ENCODE measurements around the gene HHAT.

HHAT gene

DNA sequence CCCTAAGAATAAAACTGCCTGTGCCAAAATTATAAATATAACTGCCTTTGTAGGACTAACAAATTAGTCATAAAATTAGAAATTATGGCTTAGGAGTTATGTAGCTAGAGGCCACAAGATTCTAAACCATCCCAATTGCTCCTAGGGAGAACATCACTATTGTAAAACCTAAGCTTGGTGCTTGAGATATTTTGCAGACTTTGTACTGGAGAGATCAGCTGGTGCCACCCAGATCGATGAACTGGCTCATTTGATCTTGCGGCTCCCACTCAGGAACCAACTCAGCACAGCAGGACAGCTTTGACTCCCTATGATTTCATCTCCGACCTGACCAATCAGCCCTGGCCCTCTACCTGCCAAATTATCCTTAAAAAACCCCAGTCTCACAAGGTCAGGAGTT is 30.6 kb downstream of the HHAT start:
- Histone ChIP-seq H3K36me3 (peaks cover 0 to 8% (median 0%) of the 10 kb centered on the region in 11 experiments; a peak in 2 of 22 replicates), H3K9me3 (replicated peaks in 1 of 11) (no peaks in the 10 kb centered on the region), H3K27ac (no peak overlapping the region), H3K4me2 (no peak overlapping the region), H4K20me1 (no peaks in the 10 kb centered on the region), H3K4me1 (no peaks in the 10 kb centered on the region), H3K4me3 (no peak overlapping the region), H3K9ac (no peak overlapping the region), H3K27me3 (no peaks in the 10 kb centered on the region)
- TF ChIP-seq Cebpa-rat (IDR thresholded peaks at IDR 0.05), result no peak

DNA sequence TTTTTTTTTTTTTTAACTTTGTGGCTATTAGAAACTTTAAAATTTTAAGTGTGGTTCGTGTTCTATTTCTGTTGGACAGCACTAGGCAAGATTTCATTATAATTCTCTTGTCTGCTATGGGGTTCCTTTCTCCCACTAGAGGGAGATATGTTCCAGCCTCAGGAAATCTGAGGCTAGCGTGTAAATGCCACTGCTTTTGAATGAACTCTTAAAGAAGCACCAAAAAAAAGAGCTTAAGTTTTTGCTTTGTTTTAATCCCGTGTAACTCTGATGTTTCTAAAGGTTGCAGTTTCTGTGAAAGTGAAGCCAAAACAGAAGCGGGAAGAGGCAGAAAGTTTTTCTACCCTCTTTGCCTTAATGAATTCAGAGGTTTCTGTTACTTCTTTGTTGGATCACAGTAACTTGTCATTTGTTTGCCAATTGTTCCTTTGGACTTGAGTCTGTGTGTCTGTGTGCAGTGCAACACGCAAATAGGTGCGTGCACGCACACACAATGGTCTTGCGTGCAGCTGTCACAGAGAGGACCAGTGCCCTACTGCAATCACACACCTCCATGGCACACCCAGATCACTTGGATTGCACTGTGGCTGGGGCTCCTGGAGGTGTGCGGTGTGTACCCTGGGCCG is 32.3 kb downstream of the HHAT start:
- H3K27me3 ChIP-seq, result no peaks in the 10 kb centered on the region
- no peaks in the 10 kb centered on the region for H4K20me1 ChIP-seq
- H3K4me3 ChIP-seq, result no peak overlapping the region
- TF ChIP-seq Cebpa-rat (IDR thresholded peaks at IDR 0.05), result no peak
- H3K27ac ChIP-seq, result no peak overlapping the region
- H3K4me1 ChIP-seq, result no peaks in the 10 kb centered on the region
- H3K9ac ChIP-seq, result no peak overlapping the region
- H3K36me3 ChIP-seq, result peaks cover 0 to 8% (median 0%) of the 10 kb centered on the region in 11 experiments; a peak in 2 of 22 replicates
- H3K4me2 ChIP-seq, result no peak overlapping the region
- no peaks in the 10 kb centered on the region for H3K9me3 ChIP-seq (replicated peaks in 1 of 11)

DNA sequence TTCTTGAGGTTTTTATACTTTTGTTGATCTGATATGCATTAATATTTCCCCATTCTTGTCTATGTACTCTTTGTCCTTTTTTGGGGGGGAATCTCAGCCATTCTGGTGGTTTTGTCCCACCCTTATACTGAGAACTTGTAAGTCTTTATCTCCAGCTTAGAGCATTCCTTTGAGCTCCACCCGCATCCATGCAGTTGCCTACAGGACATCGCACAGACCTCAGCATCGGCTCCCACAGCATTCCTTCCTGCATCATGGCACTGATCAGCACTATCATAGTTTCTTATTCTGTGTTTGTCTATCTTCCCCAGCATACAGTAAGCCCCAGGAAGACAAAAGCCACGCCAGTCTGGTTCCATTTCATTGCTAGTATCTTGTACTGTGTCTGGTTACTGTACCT is 33.0 kb downstream of the HHAT start:
- no peak overlapping the region for H3K9ac ChIP-seq
- H3K27me3 ChIP-seq, result no peaks in the 10 kb centered on the region
- no peak for TF ChIP-seq Cebpa-rat (IDR thresholded peaks at IDR 0.05)
- H3K4me3 ChIP-seq, result no peak overlapping the region
- H3K4me1 ChIP-seq, result no peaks in the 10 kb centered on the region
- H3K36me3 ChIP-seq, result peaks cover 0 to 6% (median 0%) of the 10 kb centered on the region in 11 experiments; a peak in 2 of 22 replicates
- H3K4me2 ChIP-seq, result no peak overlapping the region
- no peak overlapping the region for H3K27ac ChIP-seq
- no peaks in the 10 kb centered on the region for H4K20me1 ChIP-seq
- no peaks in the 10 kb centered on the region for H3K9me3 ChIP-seq (replicated peaks in 1 of 11)

DNA sequence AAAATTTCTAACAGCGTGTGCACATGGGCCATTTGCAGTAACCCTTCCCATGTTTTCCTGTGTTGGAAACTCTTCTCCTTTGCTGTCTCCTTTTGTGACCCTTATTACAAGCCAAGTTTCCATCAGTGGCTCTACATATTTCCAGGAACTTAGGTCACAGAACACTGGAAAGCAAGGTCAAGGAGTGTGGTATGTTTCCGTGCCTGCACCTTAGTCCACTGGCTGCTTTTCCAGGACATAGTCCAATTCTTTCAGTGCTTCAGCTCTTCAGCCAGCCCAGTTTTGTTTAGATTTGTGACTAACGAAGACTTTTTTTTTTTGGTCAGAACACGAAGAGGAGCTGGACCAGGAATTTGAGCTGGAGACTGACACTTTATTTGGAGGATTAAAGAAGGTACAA is 33.8 kb downstream of the HHAT start:
- Histone ChIP-seq H3K4me1 (no peaks in the 10 kb centered on the region), H3K4me2 (no peak overlapping the region), H4K20me1 (no peaks in the 10 kb centered on the region), H3K9me3 (replicated peaks in 1 of 11) (no peaks in the 10 kb centered on the region), H3K9ac (no peak overlapping the region), H3K27me3 (no peaks in the 10 kb centered on the region), H3K36me3 (peaks cover 0 to 5% (median 0%) of the 10 kb centered on the region in 11 experiments; a peak in 1 of 22 replicates), H3K4me3 (no peak overlapping the region), H3K27ac (no peak overlapping the region)
- no peak for TF ChIP-seq Cebpa-rat (IDR thresholded peaks at IDR 0.05)

DNA sequence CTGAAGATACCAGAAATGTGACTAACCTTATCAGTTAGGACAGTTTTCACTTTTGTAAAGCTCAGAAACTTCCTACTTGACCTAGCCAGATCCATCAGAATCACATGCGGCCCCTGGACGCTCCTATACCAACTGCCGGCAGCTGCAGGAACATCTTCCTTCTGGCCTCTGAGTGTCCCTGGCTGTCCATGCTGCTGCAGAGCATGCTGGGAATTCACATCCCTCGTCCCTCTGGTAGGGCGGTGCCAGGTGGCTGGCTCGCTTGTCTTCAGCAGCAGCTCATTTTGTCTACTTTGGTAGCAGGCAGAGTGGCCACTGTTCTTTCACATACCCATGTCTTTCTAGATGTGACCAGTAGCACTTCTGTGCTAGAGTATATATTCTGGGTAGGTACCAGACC is 34.4 kb downstream of the HHAT start:
- H3K4me1 ChIP-seq, result no peaks in the 10 kb centered on the region
- H3K9me3 ChIP-seq (replicated peaks in 1 of 11), result no peaks in the 10 kb centered on the region
- no peak overlapping the region for H3K4me2 ChIP-seq
- no peak for TF ChIP-seq Cebpa-rat (IDR thresholded peaks at IDR 0.05)
- H3K4me3 ChIP-seq, result no peak overlapping the region
- H4K20me1 ChIP-seq, result no peaks in the 10 kb centered on the region
- H3K27me3 ChIP-seq, result no peaks in the 10 kb centered on the region
- peaks cover 0 to 5% (median 0%) of the 10 kb centered on the region in 11 experiments; a peak in 1 of 22 replicates for H3K36me3 ChIP-seq
- H3K9ac ChIP-seq, result no peak overlapping the region
- no peak overlapping the region for H3K27ac ChIP-seq

DNA sequence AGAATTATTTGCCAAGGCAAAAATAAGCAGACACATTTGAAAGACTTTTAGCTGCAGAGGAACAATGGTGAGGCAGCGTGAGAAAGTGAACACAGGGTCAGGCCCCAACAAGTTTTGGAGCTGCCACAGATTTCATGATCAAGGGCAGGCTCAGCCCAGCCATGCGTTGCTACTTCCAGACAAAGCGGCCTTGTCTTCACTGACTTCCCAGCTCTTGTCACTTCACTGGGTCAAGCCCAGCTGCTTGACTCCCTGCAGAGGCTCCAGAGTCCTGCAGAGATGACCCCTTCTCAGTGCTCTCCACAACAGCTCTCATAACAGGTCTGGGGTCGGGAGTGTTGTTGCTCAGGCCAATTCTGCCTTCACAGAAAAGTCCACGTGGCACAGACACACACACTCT is 35.8 kb downstream of the HHAT start:
- peaks cover 0 to 5% (median 0%) of the 10 kb centered on the region in 11 experiments; a peak in 1 of 22 replicates for H3K36me3 ChIP-seq
- no peaks in the 10 kb centered on the region for H4K20me1 ChIP-seq
- no peaks in the 10 kb centered on the region for H3K27me3 ChIP-seq
- H3K4me2 ChIP-seq, result no peak overlapping the region
- TF ChIP-seq Cebpa-rat (IDR thresholded peaks at IDR 0.05), result no peak
- H3K9ac ChIP-seq, result no peak overlapping the region
- no peaks in the 10 kb centered on the region for H3K4me1 ChIP-seq
- no peaks in the 10 kb centered on the region for H3K9me3 ChIP-seq (replicated peaks in 1 of 11)
- no peak overlapping the region for H3K4me3 ChIP-seq
- H3K27ac ChIP-seq, result no peak overlapping the region

DNA sequence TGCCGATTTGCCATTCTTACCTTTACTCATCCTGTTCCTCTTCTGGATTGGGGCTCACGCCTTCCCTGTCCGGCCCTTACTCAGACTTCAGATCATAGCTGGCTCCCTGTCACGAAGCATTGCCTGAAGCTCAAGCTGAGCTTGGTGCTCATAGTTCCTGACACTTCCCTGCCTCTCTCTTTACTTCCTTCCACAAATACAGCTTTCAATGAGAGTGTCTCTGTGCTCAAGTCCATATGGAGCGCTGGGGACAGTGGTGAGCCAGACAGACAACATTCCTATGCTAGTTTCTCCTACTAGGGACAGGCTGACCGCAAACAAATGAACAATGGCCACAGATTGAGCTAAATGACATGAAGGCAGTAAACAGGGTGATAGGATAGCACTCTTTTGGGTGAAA is 38.1 kb downstream of the HHAT start:
- Histone ChIP-seq H3K4me3 (no peak overlapping the region), H3K27me3 (no peaks in the 10 kb centered on the region), H3K27ac (no peak overlapping the region), H3K4me1 (no peaks in the 10 kb centered on the region), H3K9ac (no peak overlapping the region), H3K36me3 (peaks cover 0 to 5% (median 0%) of the 10 kb centered on the region in 11 experiments; a peak in 1 of 22 replicates), H4K20me1 (no peaks in the 10 kb centered on the region), H3K9me3 (replicated peaks in 1 of 11) (no peaks in the 10 kb centered on the region), H3K4me2 (no peak overlapping the region)
- no peak for TF ChIP-seq Cebpa-rat (IDR thresholded peaks at IDR 0.05)

DNA sequence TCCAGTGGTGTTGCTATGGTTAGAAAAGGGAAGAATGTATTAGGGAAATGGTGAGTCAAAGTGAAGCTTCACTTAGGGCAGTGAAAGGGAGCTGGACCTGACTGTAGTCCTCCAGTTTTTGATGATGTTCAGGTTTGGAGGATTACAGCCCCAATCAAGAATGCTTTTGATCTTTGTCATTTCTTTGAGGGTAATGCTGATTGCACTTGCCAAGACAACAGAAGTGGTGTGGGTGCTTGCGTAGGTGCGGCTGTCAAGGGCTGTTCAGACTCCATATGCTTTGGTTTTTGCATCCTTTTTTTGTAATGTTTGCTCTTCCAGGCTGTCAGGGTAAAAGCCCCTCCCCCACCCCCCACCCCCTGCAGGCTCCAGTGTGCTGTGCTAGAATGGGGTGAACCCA is 38.9 kb downstream of the HHAT start:
- no peak overlapping the region for H3K4me3 ChIP-seq
- no peaks in the 10 kb centered on the region for H3K27me3 ChIP-seq
- no peaks in the 10 kb centered on the region for H4K20me1 ChIP-seq
- H3K36me3 ChIP-seq, result peaks cover 0 to 5% (median 0%) of the 10 kb centered on the region in 11 experiments; a peak in 1 of 22 replicates
- TF ChIP-seq Cebpa-rat (IDR thresholded peaks at IDR 0.05), result no peak
- no peak overlapping the region for H3K27ac ChIP-seq
- H3K9ac ChIP-seq, result no peak overlapping the region
- H3K9me3 ChIP-seq (replicated peaks in 1 of 11), result no peaks in the 10 kb centered on the region
- H3K4me2 ChIP-seq, result no peak overlapping the region
- no peaks in the 10 kb centered on the region for H3K4me1 ChIP-seq

DNA sequence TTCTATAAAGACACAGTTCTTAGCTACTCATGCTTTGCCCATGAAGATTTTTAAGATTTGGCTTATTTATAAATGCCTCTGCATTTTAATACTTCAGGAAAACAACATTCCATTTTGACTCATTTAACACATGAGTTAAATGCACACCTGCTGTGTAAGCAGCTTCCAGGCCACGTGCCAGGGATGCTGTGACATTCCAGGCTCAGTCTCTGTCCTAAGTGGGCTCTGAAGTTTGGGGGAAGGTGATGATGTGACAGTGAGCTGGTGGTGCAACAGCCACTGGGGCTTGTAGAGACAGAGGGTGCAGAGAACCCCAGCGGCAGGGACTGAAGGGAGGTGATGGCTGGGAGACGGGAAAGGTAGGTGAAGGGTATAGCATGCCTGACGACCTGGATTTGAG is 40.7 kb downstream of the HHAT start:
- no peak overlapping the region for H3K4me2 ChIP-seq
- TF ChIP-seq Cebpa-rat (IDR thresholded peaks at IDR 0.05), result no peak
- H3K36me3 ChIP-seq, result no peaks in the 10 kb centered on the region
- no peaks in the 10 kb centered on the region for H4K20me1 ChIP-seq
- no peaks in the 10 kb centered on the region for H3K4me1 ChIP-seq
- H3K9me3 ChIP-seq (replicated peaks in 1 of 11), result no peaks in the 10 kb centered on the region
- H3K9ac ChIP-seq, result no peak overlapping the region
- H3K4me3 ChIP-seq, result no peak overlapping the region
- H3K27me3 ChIP-seq, result no peaks in the 10 kb centered on the region
- H3K27ac ChIP-seq, result no peak overlapping the region

DNA sequence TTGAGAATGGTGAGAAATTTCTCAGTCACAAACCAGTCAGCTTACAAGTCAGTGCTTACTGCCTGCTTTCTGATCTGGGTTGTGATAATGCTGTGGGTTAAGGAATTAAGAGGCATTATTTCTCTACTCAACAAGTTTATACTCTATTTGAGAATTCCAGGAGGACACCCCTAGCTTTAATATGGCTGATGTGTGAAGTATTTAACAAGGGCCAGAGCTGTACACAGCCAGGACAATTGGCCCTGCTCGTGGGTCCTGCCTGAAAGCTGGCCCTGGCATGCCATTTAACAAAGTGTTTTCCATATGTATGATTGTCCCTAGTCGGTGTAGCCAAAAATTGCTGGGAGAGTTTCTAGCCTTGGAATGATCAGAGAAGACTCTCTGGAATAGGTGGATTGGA is 43.2 kb downstream of the HHAT start:
- Histone ChIP-seq H3K9ac (no peak overlapping the region), H3K4me2 (no peak overlapping the region), H3K4me3 (no peak overlapping the region), H3K36me3 (no peaks in the 10 kb centered on the region), H4K20me1 (no peaks in the 10 kb centered on the region), H3K4me1 (no peaks in the 10 kb centered on the region), H3K27ac (no peak overlapping the region), H3K9me3 (replicated peaks in 1 of 11) (no peaks in the 10 kb centered on the region), H3K27me3 (no peaks in the 10 kb centered on the region)
- no peak for TF ChIP-seq Cebpa-rat (IDR thresholded peaks at IDR 0.05)

Measured in BLaER1 treated with 17β-estradiol and CSF1 and Interleukin-3, amounts not matched to agents 10 nM and 100 nM (cell line).